ENCODE data around the gene ZNF844.
A peak's percentile ranks its signal among the peaks of the same experiment; 100 is the strongest.

Gene ZNF844

DNA sequence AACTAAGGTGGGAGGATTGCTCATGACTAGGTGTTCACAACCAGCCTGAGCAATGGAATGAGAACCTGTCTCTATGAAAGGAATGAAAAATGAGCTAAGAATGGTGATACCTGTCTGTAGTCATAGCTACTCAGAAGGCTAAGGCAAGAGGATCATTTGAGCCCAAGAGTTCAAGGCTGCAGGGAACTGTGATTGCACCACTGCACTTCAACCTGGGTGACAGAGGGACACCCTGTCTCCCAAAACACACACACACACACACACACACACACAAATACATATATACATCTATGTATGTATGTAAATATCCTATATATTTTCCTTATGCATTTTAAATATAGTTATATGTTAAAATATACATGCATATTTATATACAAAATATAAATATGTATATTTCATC lies 21.6 kb upstream of the ZNF844 start:
- TF ChIP-seq, protein P1, sequence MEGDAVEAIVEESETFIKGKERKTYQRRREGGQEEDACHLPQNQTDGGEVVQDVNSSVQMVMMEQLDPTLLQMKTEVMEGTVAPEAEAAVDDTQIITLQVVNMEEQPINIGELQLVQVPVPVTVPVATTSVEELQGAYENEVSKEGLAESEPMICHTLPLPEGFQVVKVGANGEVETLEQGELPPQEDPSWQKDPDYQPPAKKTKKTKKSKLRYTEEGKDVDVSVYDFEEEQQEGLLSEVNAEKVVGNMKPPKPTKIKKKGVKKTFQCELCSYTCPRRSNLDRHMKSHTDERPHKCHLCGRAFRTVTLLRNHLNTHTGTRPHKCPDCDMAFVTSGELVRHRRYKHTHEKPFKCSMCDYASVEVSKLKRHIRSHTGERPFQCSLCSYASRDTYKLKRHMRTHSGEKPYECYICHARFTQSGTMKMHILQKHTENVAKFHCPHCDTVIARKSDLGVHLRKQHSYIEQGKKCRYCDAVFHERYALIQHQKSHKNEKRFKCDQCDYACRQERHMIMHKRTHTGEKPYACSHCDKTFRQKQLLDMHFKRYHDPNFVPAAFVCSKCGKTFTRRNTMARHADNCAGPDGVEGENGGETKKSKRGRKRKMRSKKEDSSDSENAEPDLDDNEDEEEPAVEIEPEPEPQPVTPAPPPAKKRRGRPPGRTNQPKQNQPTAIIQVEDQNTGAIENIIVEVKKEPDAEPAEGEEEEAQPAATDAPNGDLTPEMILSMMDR (IDR thresholded peaks at IDR 0.05; ENCODE audit: low read depth, low read length, missing control alignments), result no peak
- no peak for DNase-seq (ENCODE audit: low read depth)
- no peak overlapping the region for H3K4me3 ChIP-seq (ENCODE audit: low read depth, low read length)

DNA sequence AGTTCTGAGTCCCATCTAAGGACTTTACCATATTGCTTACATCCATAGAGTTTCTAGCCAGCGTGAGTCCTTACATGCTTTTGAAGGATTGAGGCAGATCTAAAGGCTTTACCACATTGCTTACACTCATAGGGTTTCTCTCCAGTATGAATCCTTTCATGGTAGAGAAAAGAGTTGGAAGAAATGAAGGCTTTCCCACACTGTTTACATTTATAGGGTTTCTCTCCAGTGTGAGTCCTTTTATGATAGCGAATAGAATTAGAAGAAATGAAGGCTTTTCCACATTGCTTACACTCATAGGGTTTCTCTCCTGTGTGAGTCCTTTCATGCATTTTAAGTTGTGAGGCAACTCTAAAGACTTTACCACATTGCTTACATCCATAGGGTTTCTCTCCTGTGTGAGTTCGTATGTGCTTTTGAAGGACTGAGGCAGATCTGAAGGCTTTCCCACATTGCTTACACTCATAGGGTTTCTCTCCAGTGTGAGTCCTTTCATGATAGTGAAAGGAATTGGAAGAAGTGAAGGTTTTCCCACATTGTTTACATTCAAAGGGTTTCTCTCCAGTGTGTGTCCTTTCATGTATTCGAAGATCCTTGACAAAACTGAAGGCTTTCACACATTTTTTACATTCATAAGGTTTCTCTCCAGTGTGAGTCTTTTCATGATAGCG lies 20.6 kb upstream of the ZNF844 start:
- no peak for DNase-seq (ENCODE audit: low read depth)
- TF ChIP-seq, protein P1 (IDR thresholded peaks at IDR 0.05; ENCODE audit: low read depth, low read length, missing control alignments), result no peak
- H3K4me3 ChIP-seq (ENCODE audit: low read depth, low read length), result no peak overlapping the region

DNA sequence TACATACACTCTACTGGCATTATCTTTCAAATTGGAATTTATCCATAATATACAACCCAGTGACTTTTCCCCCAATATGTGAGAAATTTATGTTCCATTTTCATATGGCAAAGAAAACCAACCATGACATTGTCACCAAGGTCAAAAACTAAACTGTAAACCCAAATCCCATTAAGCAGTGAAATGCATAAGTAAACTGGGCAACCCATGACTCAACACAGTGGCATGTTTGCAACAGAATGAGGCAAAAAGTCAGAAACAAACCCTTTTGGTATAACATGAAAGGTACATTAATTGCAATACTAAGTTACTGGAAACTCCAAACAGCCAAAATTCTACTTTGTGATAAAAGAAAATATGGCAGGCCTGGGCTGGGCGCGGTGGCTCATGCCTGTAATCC lies 16.7 kb upstream of the ZNF844 start:
- TF ChIP-seq, protein P1 (IDR thresholded peaks at IDR 0.05; ENCODE audit: low read depth, low read length, missing control alignments), result no peak
- no peak overlapping the region for H3K4me3 ChIP-seq (ENCODE audit: low read depth, low read length)
- no peak for DNase-seq (ENCODE audit: low read depth)

DNA sequence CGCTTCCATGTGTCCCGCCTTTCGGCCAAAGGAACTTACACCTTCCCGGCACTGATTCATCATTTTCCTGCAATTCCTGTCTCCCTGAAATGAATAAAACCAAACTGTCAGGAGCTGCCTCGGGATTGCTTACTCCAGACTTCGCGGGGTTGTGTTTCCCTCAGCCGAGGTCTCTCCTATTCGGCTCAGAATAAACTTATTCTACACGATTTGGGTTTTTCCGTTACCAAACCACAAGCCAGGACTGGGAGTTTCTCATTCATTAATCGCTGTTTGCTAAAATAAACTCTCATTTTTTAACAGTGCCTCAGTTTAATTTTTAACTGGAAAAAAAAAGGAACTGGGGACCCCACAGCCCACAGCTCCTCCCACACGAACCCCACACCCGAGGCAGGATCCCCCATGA lies 12.4 kb upstream of the ZNF844 start:
- no peak for DNase-seq (ENCODE audit: low read depth)
- peak overlapping the region; percentile 77 for H3K4me3 ChIP-seq (ENCODE audit: low read depth, low read length)
- TF ChIP-seq, protein P1 (IDR thresholded peaks at IDR 0.05; ENCODE audit: low read depth, low read length, missing control alignments), result no peak

DNA sequence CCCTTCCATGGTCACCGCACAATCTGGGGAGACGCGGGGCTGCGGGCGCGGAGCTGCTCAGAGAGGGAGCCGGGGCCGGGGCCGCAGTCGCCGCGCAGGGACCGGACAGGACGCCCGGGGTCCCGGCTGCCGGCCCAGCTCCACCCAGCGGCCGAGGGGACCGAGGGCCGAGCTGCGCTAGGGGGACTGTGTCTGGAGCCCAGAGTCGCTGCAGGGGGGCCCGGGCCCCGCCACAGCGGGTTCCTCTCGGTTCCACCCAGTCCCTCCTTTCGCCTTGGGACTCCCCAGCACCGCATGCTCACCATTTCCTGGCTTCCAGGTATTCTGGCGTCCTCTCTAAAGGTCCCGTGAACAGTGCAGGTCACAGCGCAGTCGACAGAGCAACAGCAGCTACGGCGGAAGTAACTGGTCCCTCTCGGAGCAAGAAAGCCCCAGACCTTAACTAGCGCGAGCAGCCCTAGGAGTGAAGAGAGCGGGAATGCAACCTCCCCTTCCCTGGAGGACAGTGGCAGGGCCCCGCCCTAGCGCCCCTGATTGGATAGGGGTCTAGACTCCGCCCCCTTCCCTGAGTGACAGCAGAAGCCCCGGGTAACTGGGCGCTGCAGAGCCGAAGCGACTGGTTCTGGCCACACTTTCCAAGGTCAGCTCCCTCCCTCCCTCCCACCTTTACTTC lies 11.9 kb upstream of the ZNF844 start, which contains the start of gene ZNF878:
ZNF878 (minus strand) TSS at position 465 of the 673 bp plus-strand sequence; CDS start at position 305, 160 bp downstream.
- TF ChIP-seq, protein P1 (IDR thresholded peaks at IDR 0.05; ENCODE audit: low read depth, low read length, missing control alignments), result peak; percentile 24
- peak within 1 kb of the TSS; percentile 77 for H3K4me3 ChIP-seq (ENCODE audit: low read depth, low read length)

DNA sequence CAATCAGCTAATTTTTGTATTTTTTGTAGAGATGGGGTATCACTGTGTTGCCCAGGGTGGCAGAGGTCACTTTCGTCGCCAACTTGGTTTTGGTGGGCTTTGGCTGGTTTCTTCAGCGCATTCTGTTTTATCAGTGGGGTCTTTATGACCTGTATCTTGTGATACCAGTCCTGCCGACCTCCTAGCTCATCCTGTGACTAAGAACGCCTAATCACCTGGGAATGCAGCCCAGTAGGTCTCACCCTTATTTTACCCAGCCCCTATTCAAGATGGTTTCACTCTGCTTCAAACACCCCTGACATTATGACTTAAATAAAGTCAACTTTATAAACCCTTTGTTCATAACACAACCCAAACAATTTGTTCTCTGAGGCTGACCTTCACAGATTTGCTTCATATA lies 8.7 kb upstream of the ZNF844 start:
- TF ChIP-seq, protein P1 (IDR thresholded peaks at IDR 0.05; ENCODE audit: low read depth, low read length, missing control alignments), result no peak
- H3K4me3 ChIP-seq (ENCODE audit: low read depth, low read length), result no peak overlapping the region
- DNase-seq (ENCODE audit: low read depth), result no peak

More for the DNA sequence above, 11.9 kb upstream of the ZNF844 start, which contains the start of gene ZNF878:
- DNase-seq (ENCODE audit: low read depth), result peak; percentile 72
